Stimulated activated CD4-positive, alpha-beta T cell treated with anti-CD3 and anti-CD28 coated beads, Interleukin-4, amount 100 ng/mL, for 1 hour (primary cell): Measurements from ENCODE around the gene AK5.

Experiments
- DNase-seq: peaks from one replicate; pipeline ENCODE4 v3.0.0-alpha.2; 2020

AK5 gene

DNA sequence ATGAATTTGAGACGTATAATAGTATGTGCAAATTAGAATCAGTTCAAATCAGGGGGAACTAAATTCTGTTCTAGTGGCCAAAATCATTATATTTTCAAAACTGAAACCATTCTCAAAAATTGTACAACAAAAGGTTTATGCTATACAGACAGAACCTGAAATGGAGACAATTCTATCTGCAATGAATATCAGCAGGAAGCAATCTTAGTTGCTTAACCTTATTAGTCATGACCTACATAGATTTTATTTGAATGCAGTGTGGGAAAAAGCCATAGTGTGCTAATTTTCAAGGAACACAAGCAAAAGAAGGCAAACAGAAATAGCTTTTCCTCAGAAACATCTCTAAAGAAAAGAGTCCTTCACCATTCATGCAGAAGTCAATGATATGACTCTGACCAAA is 6.5 kb downstream of the AK5 start:
- DNase-seq, result no peak

DNA sequence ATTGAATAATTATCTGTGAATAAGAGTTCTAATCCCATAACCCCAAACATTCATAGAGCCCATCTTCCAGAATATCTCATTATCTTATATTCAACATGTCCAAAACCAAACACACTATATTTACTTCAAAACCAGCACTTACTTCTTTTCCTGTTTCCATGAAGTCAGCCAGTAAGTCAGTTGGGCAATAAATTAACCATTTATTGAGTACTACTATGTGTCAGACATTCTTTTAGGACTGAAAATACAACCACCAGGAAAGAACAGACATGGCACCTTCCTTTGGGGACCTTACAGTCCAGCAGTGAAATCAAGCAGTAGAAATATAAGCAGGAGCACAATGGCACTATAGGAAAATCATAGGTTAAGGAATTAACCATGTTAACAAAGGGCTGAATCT is 8.8 kb downstream of the AK5 start:
- no peak for DNase-seq

DNA sequence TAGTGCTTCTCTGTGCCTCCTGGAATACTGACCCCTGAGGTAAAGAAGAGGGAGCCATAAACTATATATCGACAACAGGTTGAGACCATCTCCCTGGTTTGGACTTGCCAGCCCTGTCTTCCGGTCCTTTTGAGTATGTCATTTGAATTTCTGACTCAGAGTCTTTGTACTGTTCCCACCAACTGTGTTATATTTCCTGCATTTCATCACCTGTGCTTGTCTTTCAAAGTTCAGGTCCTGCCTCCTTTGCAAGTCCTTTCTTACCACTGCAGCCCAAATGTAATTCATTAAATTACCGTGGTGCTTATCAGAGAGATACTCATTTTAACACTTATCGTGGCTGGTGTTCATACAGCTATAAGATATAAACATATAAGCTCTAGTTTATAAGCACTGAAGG is 10.7 kb downstream of the AK5 start:
- no peak for DNase-seq

DNA sequence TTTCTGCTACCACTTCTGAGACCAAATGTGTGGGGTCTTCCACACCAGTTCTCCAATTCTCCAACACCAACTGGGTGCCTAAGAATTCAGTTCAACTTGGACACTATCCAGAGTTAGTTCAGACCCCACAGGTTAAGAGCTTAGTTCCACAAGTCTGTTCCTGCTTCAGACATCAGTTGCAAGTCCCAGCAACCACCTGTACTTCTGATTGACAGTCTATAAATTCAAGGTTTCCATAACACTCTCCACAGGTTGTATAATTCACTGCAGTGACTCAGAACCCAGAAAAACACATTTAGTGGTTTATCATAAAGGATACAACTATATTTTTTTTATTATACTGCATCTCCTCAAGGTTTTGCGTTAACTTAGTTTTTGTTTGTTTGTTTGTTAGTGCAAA is 18.7 kb downstream of the AK5 start:
- no peak for DNase-seq

DNA sequence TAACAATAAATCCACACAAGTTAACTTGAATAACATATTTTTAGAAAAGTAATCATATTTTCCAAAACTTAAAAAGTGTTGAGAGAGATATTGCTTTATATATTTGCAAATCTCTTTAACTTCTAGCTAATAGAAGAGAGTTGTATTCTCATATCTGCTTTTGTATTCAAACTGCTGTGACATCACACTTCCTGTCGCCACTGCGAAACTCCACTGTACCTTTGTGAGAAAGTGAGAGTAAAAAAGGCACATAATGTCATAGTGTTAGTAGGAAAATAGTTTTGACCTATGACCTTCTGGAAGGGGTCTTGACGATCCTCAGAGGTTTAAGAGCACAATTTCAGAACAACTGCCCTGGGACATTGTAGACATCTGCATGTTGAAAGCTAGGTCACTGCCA is 21.6 kb downstream of the AK5 start:
- DNase-seq, result no peak

DNA sequence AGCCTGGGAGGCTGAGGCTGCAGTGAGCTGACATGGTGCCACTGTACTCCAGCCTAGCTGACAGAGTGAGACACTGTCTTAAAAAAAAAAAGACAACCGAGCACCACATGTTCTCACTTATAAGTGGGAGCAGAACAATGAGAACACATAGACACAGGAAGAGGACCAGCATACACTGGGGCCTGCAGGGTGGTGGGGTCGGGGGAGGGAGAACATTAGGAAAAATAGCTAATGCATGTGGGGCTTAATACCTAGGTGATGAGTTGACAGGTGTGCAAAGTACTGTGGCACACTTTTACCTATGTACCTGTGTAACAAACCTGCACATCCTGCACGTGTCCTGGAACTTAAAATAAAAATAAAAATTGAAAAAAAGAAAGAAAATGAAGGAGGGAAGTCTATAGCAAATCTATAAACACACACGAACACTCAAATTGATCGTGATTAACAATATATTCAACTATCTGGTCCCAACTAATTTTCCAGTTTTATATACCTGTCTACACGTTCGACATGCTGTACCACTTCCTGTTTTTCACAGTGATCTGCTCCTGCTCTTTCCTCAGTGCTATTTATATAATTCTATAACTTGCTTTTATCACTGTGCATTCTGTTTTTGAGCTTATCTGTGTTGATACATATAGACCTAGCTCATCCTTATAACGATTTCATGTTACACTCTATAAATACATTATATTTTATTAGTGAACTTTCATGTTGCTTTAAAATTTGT is 27.2 kb downstream of the AK5 start:
- DNase-seq, result no peak

DNA sequence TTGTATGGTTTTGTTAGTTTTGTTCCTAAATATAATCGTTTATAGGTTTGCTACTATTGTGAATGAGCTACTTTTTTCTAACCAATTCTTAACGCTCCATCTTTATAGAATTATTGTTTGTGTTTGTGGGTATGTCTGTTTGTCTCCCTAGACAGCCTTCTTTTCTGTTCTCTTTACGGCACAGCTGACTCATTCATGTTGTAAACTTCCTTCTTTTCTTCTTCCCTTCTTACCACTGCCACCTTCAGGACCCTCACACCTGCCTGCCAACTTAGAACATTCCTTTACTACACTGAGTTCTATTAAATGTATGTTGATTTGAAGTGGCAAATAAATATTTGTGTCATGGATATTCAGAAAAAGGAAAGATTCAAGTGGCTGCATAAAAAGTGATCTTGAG is 29.1 kb downstream of the AK5 start:
- DNase-seq, result no peak

DNA sequence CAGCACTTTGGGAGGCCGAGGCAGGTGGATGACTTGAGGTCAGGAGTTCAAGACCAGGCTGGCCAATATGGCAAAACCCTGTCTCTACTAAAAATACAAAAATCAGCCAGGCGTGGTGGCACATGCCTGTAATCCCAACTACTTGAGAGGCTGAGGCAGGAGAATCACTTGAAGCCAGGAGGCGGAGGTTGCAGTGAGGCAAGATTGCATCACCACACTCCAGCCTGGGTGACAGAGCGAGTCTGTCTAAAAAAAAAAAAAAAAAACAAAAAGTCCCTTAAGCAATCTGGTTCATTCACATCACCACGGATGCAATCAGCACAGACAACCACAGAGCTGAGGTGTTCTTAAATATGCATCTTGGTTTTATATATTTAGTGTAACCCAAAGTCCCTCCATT is 30.5 kb downstream of the AK5 start:
- DNase-seq, result peak; percentile 4

DNA sequence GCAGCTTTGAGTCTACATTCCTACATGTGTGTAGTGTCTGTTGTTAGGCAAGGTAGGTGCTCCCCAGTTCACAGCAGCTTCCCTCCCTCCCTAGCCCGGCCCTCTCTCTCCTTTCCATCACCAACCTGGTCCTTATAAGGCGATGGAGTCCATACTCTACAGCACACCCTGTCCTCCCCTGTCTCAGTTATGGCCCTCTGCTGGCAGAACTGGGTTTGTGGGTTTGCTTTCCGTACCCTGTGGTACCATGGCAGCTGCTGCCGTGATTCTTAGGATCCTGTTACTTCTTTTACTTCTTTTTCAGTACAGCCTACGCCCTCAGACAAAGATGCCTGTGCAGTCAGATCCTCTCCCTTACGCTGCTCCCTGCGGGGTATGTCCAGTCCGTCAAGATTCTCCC is 31.7 kb downstream of the AK5 start:
- peak; percentile 16 for DNase-seq

DNA sequence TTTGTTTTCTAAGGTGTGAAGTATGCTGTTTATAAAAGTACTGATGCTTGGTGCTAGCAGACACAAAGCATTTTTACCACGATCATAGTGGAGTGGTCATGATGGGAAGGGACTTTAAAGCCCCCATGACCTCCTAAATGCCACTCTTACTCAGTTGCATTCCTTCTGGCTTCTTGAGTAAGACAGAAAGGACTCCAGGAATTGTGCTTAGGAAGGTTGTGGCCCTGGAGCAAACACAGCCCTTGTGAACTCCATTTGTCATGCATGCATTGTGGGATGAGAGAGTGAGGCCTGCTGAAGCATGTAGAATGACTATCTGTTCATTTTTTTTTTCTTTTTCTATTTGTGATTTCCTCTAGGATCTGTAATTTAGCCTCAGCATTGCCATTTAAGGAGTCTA is 34.2 kb downstream of the AK5 start:
- no peak for DNase-seq

DNA sequence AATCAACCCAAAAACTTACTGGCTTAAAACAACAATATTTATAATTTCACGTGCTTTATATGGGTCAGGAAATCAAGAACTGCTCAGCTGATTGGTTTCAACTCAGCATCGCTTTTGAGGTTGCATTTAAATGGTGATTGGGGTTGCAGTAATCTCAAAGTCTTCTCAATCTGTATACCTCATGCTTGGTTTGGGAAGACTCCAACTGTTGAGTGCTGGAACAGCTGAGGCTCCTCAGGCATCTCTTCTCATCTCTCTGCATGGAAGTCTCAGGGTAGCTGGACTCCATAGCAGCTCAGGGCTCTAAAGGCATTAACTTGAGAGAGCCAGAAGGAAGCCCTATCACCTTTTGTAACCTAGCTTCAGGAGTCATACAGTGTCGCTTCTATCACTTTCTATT is 35.1 kb downstream of the AK5 start:
- DNase-seq, result no peak

DNA sequence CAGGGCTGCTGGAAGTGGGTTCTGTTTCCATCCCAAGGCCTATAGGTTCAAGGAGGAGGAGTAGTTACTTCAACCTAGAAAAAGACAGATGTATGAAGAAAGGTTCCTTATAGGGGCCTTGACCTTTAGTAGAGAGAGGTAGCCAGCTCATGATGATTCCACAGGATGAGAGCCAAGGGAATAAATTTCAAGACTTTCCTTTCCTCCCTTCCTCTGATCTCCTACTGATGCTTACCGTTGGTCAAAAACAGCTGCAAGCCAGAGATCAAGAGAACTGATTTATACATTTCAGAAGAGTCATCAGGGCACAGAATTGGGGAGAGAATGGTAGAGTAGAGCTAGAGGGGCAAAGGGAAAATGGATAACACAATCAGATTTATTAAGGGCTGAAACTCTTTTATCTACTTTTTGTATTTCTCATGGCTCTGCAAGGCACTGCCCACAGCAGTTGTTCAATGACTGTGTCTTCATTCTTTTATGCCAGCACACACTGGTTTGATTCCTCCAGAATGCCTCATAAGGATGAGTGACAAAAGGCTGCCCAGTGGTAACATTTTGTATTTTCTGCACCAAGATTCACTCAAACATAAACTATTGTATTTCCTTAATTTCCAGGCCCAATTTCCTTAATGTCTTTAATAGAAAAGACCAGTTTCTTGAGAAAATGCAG is 37.4 kb downstream of the AK5 start:
- no peak for DNase-seq

DNA sequence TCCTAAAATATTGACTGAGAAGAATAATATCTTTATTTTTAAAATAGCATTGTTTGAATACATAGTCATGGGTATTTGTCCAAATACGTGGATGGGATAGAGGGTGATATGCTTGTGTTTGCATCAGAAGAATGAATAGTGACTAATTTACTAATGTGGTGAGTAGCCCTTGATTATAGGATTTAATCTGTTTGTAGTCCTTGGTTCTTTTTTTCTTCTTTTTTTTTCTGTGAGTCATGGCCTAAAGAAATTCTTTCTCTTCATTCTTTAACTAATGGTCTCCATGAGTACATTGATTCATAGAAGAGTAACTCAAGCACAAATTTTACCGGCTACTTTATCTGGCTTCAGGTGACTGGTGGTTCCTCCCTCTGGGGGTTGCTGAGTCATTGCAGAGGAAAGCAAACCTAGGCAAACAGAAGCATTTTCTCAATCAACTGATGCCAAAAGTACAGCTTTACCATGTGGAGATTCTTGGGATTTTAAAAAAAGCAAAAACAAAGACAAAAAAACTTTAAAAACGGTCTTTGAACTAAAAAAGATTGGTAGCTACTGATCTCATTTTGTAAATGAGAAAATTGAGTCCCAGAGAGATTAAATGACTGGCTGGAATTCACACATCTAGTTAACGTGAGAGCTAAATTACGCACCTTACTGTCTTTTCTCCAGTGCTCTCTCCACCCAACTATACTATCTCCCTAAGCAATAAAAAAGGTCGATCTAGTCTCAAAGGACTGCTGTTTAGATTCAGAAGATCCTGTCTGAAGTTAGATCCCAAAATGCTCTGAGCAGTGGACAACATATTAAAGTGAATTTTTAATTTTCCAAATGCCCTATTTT is 40.5 kb downstream of the AK5 start:
- DNase-seq, result no peak

DNA sequence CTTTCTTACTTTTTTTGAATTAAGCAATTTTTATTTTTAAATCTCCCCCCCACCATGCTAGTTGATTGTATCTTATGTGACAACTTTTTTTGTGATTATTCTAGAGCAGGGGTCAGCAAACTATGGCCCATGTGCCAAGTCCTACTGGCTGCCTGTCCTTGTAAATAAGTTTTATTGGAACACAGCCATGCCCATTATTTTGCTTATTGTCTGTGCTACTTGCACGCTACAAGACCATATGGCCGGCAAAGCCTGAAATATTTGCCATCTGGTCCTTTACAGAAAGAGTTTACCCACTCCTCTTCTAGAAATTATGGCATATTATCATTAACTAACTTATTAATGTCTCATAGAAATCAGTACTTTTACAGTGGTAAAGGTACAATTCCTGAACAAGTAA is 51.7 kb downstream of the AK5 start:
- DNase-seq, result no peak

DNA sequence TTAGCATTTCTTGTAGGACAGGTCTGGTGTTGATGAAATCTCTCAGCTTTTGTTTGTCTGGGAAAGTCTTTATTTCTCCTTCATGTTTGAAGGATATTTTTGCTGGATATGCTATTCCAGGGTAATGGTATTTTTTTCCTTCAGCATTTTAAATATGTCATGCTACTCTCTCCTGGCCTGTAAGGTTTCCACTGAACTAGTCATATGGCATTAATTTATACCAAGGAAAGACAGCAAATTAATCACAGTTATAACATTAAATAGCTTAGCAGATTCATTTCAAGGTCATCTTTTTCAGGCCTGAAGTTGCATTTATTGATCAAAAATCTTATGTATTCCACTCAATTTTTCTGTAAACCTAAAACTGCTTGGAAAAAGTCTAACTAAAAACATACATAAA is 54.9 kb downstream of the AK5 start:
- no peak for DNase-seq

DNA sequence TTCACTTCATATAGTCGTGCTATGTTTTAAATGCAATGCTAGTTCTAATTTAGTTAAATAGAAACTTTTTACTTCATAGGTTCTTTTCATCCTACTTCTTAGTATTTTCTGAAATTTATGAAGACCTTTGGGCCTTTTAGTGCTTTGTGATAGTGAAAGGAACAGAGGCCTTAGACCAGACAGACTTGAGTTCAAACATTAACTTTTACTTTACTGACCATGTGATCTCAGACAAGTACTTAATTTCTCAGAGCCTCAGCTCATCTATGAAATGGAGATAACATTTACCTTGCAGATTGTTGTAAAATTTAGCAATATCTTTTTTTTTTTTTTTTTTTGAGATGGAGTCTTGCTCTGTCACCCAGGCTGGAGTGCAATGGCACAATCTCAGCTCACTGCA is 57.5 kb downstream of the AK5 start:
- DNase-seq, result no peak

DNA sequence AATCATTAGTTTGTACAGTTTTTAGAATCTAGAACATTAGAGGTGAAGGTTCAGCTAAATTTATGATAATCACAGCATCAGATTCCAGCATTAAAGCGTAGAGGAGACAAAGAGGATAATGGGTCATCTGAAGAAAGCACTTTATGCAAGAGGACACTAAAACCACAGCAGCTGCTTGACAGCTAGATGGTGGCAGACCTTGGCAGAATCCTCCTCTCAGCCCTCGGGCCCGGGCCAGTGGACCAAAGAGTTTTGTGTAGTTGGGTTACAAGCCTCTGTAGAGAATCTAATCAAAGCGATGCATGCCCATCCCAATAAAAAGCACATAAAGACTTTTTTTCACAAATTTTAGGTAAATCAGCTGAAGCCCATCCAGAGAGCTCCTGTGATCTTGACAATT is 59.4 kb downstream of the AK5 start:
- no peak for DNase-seq

DNA sequence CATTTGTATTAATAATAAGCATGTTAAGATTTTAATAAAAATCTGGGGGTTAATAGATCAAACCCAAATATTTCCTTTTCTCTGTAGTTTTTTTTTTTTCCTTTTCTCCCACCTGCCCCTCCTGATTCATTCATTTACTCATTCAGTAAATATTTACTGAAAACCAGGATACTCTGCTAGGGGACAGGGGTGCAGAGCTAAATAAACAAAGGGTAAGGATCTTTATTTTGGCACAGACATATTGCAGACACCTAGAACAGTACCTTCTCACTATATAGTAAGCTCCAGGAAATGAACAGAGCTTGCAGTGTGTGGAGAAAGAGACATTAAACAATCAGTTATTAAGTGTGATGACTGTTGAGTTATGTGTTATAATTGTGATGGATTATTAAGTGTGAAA is 60.9 kb downstream of the AK5 start:
- DNase-seq, result no peak

DNA sequence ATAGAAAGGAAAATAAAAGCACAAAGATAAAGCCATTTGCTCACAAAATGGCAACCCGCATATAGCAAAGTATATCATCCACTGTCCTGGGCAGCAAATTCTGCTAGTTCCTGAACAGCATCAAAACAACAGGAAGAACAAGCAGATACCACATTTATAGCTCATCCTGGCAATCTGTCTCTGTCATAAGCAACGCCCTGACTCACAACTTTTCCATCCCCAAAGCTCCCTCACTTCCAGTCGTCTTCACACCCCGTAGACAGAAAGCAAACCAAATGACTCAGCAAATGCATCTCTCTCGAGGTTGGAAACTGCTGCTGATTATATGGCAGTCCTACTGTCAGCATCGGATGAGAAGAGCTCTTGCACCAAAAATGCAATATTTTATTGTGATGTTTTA is 65.8 kb downstream of the AK5 start:
- no peak for DNase-seq

DNA sequence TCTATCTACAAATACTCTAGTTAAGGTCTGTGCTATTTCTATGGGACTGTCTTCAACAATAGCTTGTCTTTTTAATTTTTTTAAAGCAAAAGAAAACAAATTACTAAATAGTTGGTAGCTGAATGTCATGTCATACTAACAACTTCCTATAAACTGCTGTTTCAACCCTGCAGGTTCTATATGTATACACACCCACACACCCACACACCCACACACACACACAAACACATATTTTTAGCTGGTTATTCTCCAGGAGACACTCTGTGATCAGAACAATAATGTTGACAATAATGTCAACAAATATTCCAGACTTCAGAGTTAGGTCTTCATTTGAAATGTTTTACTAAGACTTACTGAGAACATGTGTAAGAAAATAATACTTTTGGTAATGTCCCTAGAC is 66.7 kb downstream of the AK5 start:
- DNase-seq, result no peak

DNA sequence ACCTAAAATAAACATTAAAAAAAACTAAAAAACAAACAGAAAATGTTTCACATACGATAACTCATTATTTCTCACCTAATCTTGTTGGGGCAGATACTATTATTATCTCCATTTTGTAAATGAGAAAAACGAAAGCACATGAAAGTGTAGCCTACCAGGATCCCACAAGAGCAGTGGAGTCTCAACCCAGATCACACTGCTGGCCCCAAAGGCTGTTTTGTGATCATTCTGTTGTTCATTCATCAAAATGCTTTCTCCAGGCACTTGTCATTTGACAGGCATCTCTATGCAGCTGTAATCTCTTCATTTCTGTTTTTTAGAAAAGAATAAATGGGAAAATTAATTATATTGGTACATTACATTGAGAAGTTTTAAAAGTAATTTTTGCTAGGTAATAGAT is 67.5 kb downstream of the AK5 start:
- no peak for DNase-seq

DNA sequence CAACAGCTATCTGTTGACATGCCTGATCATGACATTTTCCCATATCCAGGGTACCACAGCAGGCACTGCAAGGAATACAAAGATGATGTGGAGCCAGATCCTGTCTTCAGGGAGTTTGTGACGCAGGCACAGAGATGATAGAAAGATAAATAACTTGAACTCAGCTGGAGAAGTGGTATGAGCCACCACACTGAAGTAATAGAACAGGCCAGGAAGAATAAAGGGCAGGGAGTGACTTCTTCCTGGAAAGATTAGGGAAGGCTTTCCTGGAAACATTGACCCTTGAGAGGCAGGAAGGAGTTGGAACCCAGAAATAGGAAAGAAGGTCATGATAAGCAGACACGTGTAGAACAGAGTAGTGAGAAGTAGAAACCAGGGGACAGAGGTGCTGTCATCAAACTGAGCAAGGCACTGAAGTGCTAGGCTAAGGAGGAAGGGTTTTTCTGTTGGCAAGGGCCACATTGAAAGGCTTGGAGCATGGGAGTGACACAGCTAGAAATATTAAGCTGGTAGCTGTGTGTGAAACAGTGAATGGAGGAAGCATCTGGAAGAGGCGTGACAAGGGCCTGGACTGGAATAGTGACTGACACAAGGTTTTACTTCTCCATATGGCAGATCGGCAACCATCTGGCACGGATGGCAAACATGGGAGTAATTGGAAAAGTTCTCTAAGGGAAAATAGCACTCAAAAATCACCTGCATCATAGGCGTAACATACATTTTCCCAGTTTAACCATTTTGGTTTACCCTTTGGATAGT is 68.4 kb downstream of the AK5 start:
- DNase-seq, result no peak

DNA sequence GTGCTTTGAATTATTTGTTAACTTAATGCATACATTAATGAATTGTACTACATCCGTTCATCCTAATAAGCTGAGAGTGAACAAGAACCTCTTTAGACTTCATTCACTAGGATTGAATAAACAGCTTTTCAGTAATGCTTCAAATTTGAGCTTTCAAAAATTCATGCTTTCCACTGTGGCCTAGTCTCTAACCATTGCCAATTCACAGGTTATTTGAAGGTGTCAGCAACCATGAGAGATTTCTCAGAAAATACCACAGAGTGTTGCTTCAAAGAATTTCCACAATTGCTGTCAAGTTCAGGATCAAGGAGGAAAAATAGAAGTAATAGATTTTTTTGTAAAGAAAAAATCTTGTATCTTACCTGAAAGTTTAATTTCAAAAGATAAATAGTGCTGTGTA is 72.7 kb downstream of the AK5 start:
- DNase-seq, result no peak
